CD4-positive, alpha-beta T cell (primary cell): ENCODE data around the gene RNF213. TPM values are rescaled to one million over a fixed set of nuclear protein-coding genes. Genes with fewer than 3 reads are reported as not detected.

Source experiments
- ATAC-seq: fragments of 200-7000 bp; cut with Tn5 transposase; one replicate; pipeline ENCODE4 v1.10.0; 2022; ENCODE audit warnings: mild to moderate bottlenecking; ENCODE audit not compliant: poor library complexity
- CTCF ChIA-PET: fragments of 350-600 bp; sonication (Branson Sonifier 250); formaldehyde crosslinking; loops from one replicate; lab custom pipeline; 2021; ENCODE audit warnings: antibody characterized with exemption, inconsistent platforms; lab: Charles Lee
- POLR2A ChIA-PET: fragments of 350-600 bp; sonication (Branson Sonifier 250); formaldehyde crosslinking; loops from one replicate; lab custom pipeline; 2021; ENCODE audit warnings: antibody characterized with exemption, inconsistent platforms; lab: Charles Lee
- DNase-seq, 14 experiments: peaks; one replicate each; pipeline ENCODE4 v3.0.0-alpha.2; 2013 to 2020; ENCODE audit warnings: mixed read lengths in 2 of 14
- H3K27ac ChIP-seq, 2 donors: one replicate each; pipeline versions ENCODE4 v1.5.1 to v1.7.0; 2013; ENCODE audit warnings: low read length in 2 of 2, low read depth in 1 of 2, mild to moderate bottlenecking in 1 of 2
- H3K27me3 ChIP-seq, 2 experiments: 1 replicate in 1 of 2; 2 replicates in 1 of 2; pipeline versions ENCODE4 v1.6.1 to v1.7.0; 2013; ENCODE audit warnings: low read length in 2 of 2, control low read depth in 1 of 2, mild to moderate bottlenecking in 1 of 2, moderate library complexity in 1 of 2; ENCODE audit not compliant: insufficient read depth in 2 of 2, control insufficient read depth in 1 of 2
- H3K36me3 ChIP-seq: one replicate; pipeline ENCODE4 v1.6.1; 2013; ENCODE audit warnings: low read length, control low read depth; ENCODE audit not compliant: insufficient read depth
- H3K4me1 ChIP-seq: one replicate; pipeline ENCODE4 v1.6.1; 2013; ENCODE audit warnings: low read length, control low read depth; ENCODE audit not compliant: insufficient read depth
- H3K4me3 ChIP-seq: one replicate; pipeline ENCODE4 v1.5.1; 2013; ENCODE audit warnings: mild to moderate bottlenecking, low read length, moderate library complexity
- H3K9me3 ChIP-seq, 2 experiments: 1 replicate in 1 of 2; 2 replicates in 1 of 2; pipeline versions ENCODE4 v1.6.1 to v1.7.0; 2013; ENCODE audit warnings: low read length in 2 of 2, mild to moderate bottlenecking in 2 of 2, control low read depth in 1 of 2, moderate library complexity in 1 of 2; ENCODE audit not compliant: control insufficient read depth in 1 of 2, insufficient read depth in 1 of 2
- H3K27ac Mint-ChIP-seq: one replicate; pipeline ENCODE4 v1.8.0; 2020; ENCODE audit warnings: mixed read lengths
- H3K27me3 Mint-ChIP-seq: one replicate; pipeline ENCODE4 v1.8.0; 2021; ENCODE audit warnings: mixed read lengths
- H3K36me3 Mint-ChIP-seq: one replicate; pipeline ENCODE4 v1.8.0; 2021; ENCODE audit warnings: low read depth, mixed read lengths
- H3K4me1 Mint-ChIP-seq: one replicate; pipeline ENCODE4 v1.8.0; 2021; ENCODE audit warnings: low read depth, mixed read lengths
- H3K4me3 Mint-ChIP-seq: one replicate; pipeline ENCODE4 v1.8.0; 2020; ENCODE audit warnings: mild to moderate bottlenecking, mixed read lengths
- H3K9me3 Mint-ChIP-seq: one replicate; pipeline ENCODE4 v1.8.0; 2020; ENCODE audit warnings: mixed read lengths
- intact Hi-C, 2 experiments: fragments of 100-400 bp; cut with DNase I in 1 of 2; cut with micrococcal nuclease in 1 of 2; formaldehyde crosslinking; loops; one replicate each; pipeline versions ENCODE4 v1.15.1 to v1.9.0; 2023 to 2025; cut with DNase I, micrococcal nuclease
- total RNA-seq, 174 experiments: library from RNA in 2 of 174; stranded (reverse) in 2 of 174; gene quantifications; one replicate each; pipeline ENCODE4 v1.2.3 and lab custom pipeline; 2021 to 2026
- TF ChIP-seq, protein P1 (sequence below): fragments of 200-600 bp; IDR thresholded peaks from one replicate; pipeline ENCODE4 v1.8.0; 2022; ENCODE audit warnings: antibody characterized with exemption, mild to moderate bottlenecking

The RNF213 gene
- total RNA-seq, 2 experiments from 2014 or later = 290 to 312 TPM

- H3K27me3 Mint-ChIP-seq = no peaks in the 10 kb centered on the region
- TF ChIP-seq, protein P1, sequence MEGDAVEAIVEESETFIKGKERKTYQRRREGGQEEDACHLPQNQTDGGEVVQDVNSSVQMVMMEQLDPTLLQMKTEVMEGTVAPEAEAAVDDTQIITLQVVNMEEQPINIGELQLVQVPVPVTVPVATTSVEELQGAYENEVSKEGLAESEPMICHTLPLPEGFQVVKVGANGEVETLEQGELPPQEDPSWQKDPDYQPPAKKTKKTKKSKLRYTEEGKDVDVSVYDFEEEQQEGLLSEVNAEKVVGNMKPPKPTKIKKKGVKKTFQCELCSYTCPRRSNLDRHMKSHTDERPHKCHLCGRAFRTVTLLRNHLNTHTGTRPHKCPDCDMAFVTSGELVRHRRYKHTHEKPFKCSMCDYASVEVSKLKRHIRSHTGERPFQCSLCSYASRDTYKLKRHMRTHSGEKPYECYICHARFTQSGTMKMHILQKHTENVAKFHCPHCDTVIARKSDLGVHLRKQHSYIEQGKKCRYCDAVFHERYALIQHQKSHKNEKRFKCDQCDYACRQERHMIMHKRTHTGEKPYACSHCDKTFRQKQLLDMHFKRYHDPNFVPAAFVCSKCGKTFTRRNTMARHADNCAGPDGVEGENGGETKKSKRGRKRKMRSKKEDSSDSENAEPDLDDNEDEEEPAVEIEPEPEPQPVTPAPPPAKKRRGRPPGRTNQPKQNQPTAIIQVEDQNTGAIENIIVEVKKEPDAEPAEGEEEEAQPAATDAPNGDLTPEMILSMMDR = no peak
- ATAC-seq = no peak
- CTCF ChIA-PET = no interaction called here
- no peak overlapping the region for H3K27ac ChIP-seq
- H3K36me3 ChIP-seq = peaks cover 98% of the 10 kb centered on the region
- H3K36me3 Mint-ChIP-seq = peaks cover 98% of the 10 kb centered on the region
- H3K4me1 Mint-ChIP-seq = no peaks in the 10 kb centered on the region
- no peak overlapping the region for H3K4me3 ChIP-seq
- no peak overlapping the region for H3K4me3 Mint-ChIP-seq
- H3K4me1 ChIP-seq = no peaks in the 10 kb centered on the region
- no peaks in the 10 kb centered on the region for H3K9me3 ChIP-seq
- POLR2A ChIA-PET = no interaction called here
- DNase-seq = no peak
- no peak overlapping the region for H3K27ac Mint-ChIP-seq
- intact Hi-C loops = no loop called here
- no peaks in the 10 kb centered on the region for H3K27me3 ChIP-seq
- H3K9me3 Mint-ChIP-seq = no peaks in the 10 kb centered on the region
Observed at GRCh38 chr17:80386341-80386740, 125.7 kb downstream of the RNF213 start.

GRCh38 chr17:80387071-80387470 is 126.4 kb downstream of the RNF213 start:
- DNase-seq (no peak), ATAC-seq (no peak)
- peaks cover 98% of the 10 kb centered on the region for H3K36me3 Mint-ChIP-seq
- POLR2A ChIA-PET = no interaction called here
- H3K27me3 ChIP-seq = no peaks in the 10 kb centered on the region
- CTCF ChIA-PET = no interaction called here
- H3K4me1 Mint-ChIP-seq = no peaks in the 10 kb centered on the region
- no peak overlapping the region for H3K27ac ChIP-seq
- TF ChIP-seq, protein P1 = no peak
- intact Hi-C loops = no loop called here
- no peaks in the 10 kb centered on the region for H3K9me3 ChIP-seq
- H3K4me3 ChIP-seq = no peak overlapping the region
- H3K9me3 Mint-ChIP-seq = no peaks in the 10 kb centered on the region
- H3K4me3 Mint-ChIP-seq = no peak overlapping the region
- H3K27ac Mint-ChIP-seq = no peak overlapping the region
- H3K27me3 Mint-ChIP-seq = no peaks in the 10 kb centered on the region
- H3K36me3 ChIP-seq = peaks cover 98% of the 10 kb centered on the region
- H3K4me1 ChIP-seq = no peaks in the 10 kb centered on the region

- no peaks in the 10 kb centered on the region for H3K9me3 ChIP-seq
- ChIA-PET POLR2A (no interaction called here), CTCF (no interaction called here)
- intact Hi-C loops = no loop called here
- Mint-ChIP-seq H3K27ac (no peak overlapping the region), H3K36me3 (peaks cover 96% of the 10 kb centered on the region), H3K27me3 (no peaks in the 10 kb centered on the region), H3K4me3 (no peak overlapping the region), H3K4me1 (no peaks in the 10 kb centered on the region), H3K9me3 (no peaks in the 10 kb centered on the region)
- H3K27me3 ChIP-seq = no peaks in the 10 kb centered on the region
- DNase-seq (no peak), ATAC-seq (no peak)
- H3K36me3 ChIP-seq = peaks cover 98% of the 10 kb centered on the region
- no peak overlapping the region for H3K4me3 ChIP-seq
- H3K27ac ChIP-seq = no peak overlapping the region
- TF ChIP-seq, protein P1 = no peak
- H3K4me1 ChIP-seq = no peaks in the 10 kb centered on the region
Observed at GRCh38 chr17:80388175-80388574, 127.5 kb downstream of the RNF213 start.
